Activated T-cell treated with anti-CD3 and anti-CD28 coated beads for 4 hours (primary cell): Measurements from ENCODE around the gene ACOT13.
"Not testable (repeated sequence)": the region's sequence is repeated elsewhere in the genome, so short reads cannot be mapped to it uniquely, and the experiment has no call there.

Experiments
- DNase-seq: peaks from one replicate; pipeline ENCODE4 v3.0.0-alpha.2; 2020

The ACOT13 gene

GRCh38 chr6:24734166-24734565 lies 67.3 kb downstream of the ACOT13 start:
- DNase-seq, result no peak

- not testable (repeated sequence) for DNase-seq
Observed at GRCh38 chr6:24734710-24735109, 67.8 kb downstream of the ACOT13 start.

DNA sequence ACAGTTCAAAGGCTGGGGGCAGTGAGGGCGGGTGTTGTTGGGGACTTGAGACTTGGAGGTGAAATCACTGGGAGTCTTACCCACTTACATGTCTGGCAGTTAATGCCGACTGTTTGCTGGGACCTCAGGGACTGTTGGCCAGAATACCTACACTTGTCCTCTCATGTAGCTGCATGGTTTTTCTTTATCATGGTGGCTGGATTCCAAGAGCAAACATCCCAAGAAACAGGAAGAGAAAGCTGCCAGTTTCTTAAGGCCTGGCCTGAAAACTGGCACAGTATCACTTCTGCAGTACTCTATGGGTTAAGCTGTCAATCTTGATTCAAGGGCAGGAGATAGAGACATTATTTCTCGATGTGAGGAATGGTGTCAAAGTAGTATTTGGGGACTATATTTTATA lies 71.9 kb downstream of the ACOT13 start:
- no peak for DNase-seq

DNA sequence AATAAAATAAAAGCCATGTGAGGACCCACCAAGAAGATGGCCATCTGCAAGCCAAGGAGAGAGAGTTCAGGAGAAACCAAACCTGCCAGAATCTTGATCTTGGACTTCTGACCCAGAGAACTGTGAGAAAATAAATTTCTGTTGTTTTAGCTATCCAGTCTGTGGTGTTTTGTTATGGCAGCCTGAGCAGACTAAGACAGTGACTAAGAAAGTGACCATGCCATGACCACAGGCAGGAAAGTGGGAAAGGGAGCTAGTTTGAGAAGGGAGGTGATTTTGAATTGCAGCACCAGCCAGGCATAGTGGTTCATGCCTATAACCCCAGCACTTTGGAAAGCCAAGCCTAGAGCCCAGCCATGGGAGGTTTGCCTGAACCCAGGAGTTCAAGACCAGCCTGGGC lies 74.0 kb downstream of the ACOT13 start:
- DNase-seq, result no peak

DNA sequence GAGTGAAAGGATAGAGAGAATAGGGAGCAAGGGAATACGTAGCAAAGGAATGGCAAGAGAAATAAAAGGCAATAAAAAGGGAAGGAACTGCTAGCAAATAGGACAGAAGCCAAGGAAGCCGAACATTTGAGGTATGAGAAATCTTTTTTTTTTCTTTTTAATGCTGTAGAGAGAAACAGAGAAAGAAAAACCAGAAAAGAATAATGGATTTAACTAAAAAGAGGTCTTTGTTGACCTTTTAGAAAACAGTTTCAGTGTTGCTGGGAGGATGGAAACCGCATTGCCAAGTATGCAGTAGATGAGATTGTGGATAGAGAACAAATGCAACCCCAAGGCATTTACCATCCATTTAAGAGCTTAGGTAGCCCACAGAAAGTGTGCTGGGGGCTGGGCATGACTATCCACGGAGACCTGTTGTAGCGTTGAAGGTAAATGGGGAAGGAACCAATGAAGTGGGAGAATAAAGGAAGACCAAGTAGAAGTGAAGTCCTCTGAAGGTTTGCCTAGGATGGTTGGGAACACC lies 75.4 kb downstream of the ACOT13 start:
- no peak for DNase-seq

DNA sequence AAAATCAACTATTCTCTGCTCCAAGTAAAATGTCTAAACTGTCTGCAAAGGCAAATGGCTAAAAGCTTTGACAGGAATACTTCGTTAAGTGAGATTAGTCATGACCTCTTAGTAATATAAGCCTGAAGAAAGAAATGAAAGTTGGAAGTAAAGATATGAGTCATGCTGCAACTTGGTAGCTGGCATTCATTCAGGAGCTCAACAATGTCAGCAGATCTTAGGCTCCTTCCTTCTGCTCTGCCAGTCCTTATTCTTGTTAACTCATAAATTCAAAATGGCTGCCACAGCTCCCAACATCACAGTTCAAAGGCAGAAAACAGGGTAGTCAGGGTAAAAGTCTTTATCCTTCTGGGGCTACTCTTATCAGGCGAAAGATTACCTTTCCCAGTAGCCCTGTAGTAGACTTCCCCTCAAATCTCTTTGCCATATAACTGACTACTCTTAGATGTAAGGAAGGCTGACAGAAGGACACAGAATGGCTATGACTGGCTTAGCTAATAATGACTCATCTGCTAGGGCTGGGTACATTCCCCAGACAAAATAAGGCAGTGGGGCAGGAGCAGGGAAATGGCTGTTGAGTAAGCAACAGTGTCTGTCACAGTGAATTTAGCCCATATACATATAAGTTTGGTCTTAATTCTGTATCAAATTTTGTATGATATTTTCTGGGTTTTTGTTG lies 76.5 kb downstream of the ACOT13 start:
- no peak for DNase-seq

GRCh38 chr6:24743944-24744335 lies 77.1 kb downstream of the ACOT13 start:
- no peak for DNase-seq

DNA sequence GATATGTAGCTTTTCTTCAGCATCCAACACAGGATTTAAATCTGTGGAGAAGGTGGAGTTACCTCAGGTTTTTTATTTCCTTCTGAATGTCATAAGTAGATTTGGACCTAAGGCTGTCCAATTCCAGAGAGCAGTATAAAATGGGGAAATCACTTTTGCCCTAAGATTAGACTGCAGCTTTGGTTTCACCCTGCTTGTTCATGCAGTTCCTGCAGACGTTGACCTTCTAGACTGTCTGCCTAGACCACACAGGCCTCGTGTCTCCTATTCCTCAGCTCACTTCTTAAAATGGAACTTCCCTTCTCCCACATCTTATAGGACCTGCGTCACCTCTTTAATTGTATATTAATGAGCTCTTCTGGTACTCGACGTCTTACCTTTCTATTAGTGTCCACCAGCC lies 78.0 kb downstream of the ACOT13 start:
- DNase-seq, result no peak

DNA sequence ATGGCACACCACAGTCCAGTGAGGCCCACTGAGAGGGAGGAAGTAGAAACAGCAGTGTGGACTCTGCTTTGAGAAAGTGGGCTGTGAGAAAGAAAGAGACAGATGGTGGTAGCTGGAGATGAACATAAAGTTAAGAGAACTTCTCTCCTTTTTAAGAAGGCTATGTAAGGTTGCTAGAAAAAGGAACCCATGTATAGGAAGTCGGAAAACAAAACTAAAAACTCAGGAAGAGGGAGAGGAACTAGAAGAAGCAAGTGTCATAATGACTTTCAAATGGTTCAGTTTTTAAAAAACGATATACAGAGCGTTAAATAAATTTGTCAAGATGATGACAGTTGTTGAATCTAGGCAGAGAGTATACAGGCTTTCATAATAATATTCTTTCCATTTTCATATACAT lies 82.4 kb downstream of the ACOT13 start:
- no peak for DNase-seq

DNA sequence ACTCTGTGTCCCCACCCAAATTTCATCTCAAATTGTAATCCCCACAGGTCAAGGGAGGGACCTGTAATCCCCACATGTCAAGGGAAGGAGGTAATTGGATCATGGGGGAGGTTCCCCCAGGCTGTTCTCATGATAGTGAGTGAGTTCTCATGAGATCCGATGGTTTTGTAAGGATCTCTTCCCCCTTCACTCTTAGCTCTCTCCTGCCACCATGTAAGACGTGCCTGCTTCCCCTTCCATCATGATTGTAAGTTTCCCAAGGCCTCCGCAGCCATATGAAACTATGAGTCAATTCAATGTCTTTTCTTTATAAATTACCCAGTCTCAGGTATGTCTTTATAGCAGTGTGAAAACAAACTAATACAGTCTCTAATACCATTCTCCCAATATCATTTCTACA lies 84.0 kb downstream of the ACOT13 start:
- not testable (repeated sequence) for DNase-seq

DNA sequence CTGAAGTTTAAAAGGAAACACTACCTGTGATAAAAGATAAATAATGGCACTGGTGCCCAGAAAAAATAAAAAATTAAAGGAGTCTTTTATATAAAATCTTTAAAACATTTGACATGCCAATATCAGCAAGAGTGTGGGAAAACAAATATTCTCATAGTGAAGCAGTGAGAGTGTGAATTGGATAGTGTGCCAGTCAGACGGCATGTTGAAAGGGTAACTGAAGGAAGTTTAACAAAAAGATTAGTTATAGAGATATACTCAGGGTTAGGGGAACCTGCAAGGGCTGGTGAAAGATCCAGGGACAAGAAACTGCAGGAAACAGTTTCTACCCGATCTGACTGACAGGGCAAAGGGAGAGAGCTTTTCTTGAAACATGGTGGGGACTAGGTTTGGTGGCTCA lies 85.6 kb downstream of the ACOT13 start:
- no peak for DNase-seq

GRCh38 chr6:24752917-24753492 lies 86.1 kb downstream of the ACOT13 start:
- DNase-seq, result no peak

DNA sequence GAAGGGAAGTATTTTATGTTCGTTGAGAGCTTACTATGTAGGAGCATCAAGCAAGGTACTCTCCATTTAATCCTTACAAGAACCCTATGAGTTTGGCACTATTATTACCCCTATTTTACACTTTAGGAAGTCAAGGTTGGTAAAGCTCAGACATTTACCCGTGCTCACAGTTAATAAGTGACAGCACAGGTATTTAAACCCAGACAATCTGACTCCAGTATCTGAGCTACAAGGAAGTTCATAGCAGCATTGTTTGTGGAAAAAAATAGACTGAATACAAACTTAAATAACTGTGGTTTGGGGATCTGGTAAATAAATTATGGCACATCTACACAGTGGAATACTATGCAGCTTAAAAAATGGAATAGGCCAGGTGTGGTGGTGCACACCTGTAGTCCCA lies 86.7 kb downstream of the ACOT13 start:
- no peak for DNase-seq

GRCh38 chr6:24754378-24754777 lies 87.5 kb downstream of the ACOT13 start:
- not testable (repeated sequence) for DNase-seq
